Measurements from ENCODE around the gene ENPP6.

The ENPP6 gene

DNA sequence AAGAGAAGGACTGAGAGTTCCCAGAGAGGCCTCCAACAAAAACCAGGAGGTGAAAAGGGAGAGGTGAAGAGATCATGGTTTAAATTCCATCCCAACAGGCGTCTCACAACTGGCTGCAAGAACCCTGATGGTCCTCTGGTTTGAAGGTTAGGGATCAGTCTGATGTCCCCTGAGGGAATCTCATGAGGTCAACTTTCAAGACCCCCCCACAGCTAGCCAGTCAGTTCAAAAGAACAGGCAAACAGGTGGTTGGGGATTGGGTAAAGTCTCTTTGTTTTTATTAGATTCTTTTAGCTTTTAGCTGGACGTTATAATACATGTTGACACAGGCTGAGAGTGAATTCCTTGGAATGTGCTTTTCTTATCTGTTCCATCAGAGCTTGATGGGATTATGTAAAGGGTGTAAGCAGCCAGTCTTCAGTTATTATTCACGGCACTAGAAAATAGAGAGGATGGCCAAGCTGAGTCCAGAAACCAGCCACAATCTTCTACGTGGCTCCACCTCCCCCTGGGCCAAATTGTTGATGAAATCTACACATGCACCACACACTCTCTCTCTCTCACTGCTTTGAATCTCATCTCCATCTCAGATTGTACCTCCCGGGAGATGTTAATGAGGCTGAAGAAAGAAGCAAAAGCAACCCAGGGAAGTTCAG lies 20.8 kb downstream of the ENPP6 start:
- Histone ChIP-seq H3K27me3 (no peaks in the 10 kb centered on the region), H3K27ac (no peak overlapping the region), H3K4me3 (no peak overlapping the region), H3K36me3 (no peaks in the 10 kb centered on the region), H3K9me3 (no peaks in the 10 kb centered on the region), H3K4me1 (no peaks in the 10 kb centered on the region)
- DNase-seq, result no peak
- intact Hi-C loops (cut with DNase I; ENCODE audit: low total_unique reads), result no loop called here
- TF ChIP-seq, protein P1, sequence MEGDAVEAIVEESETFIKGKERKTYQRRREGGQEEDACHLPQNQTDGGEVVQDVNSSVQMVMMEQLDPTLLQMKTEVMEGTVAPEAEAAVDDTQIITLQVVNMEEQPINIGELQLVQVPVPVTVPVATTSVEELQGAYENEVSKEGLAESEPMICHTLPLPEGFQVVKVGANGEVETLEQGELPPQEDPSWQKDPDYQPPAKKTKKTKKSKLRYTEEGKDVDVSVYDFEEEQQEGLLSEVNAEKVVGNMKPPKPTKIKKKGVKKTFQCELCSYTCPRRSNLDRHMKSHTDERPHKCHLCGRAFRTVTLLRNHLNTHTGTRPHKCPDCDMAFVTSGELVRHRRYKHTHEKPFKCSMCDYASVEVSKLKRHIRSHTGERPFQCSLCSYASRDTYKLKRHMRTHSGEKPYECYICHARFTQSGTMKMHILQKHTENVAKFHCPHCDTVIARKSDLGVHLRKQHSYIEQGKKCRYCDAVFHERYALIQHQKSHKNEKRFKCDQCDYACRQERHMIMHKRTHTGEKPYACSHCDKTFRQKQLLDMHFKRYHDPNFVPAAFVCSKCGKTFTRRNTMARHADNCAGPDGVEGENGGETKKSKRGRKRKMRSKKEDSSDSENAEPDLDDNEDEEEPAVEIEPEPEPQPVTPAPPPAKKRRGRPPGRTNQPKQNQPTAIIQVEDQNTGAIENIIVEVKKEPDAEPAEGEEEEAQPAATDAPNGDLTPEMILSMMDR (IDR thresholded peaks at IDR 0.05), result no peak

DNA sequence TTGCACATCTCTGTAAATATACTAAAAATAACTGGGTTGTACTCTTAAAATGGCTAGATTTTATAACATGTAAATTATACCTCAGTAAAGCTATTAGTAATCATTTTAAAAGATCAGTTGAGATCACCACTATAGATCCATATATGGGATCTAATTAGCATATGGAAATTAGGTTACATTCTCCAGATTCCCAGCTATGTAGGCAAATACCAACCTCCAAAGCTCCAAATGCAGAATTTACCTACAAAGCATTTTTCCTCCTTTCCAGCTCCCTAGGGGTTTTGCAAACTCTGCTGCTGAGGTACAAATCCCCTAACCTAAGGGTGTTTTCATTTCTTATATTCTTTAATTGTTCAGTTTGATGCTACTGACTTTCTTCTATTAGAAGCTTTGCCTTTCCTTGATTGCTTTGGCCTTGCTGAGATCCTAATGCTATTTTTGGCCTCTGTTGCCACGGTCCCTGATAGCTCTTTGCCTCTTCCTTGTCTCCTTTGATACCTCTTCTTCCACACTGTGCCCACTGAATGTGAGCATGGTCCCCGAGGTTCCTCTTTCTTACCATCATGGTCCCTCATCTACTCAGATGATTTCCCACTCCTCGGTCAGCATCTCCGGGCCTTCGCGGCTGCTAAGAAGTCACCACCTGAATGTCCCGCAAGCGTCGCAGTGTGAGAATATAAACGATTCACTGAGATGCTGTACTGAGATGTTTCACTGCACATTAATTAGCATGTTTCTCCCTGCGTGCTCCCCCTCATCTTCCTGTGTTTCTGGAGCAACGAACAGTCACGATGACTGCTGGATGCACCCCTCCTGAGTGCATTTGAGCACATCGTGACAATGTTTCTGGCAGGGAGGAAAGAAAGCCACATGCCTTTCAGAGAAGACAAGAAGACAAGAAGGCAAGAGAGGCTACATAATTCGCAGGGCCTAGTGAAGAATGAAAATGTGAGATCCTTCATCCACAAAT lies 23.8 kb downstream of the ENPP6 start:
- no peaks in the 10 kb centered on the region for H3K36me3 ChIP-seq
- no peak overlapping the region for H3K27ac ChIP-seq
- intact Hi-C loops (cut with DNase I; ENCODE audit: low total_unique reads), result no loop called here
- no peak for DNase-seq
- H3K4me1 ChIP-seq, result no peaks in the 10 kb centered on the region
- H3K4me3 ChIP-seq, result no peak overlapping the region
- TF ChIP-seq, protein P1 (IDR thresholded peaks at IDR 0.05), result no peak
- H3K27me3 ChIP-seq, result no peaks in the 10 kb centered on the region
- H3K9me3 ChIP-seq, result no peaks in the 10 kb centered on the region

DNA sequence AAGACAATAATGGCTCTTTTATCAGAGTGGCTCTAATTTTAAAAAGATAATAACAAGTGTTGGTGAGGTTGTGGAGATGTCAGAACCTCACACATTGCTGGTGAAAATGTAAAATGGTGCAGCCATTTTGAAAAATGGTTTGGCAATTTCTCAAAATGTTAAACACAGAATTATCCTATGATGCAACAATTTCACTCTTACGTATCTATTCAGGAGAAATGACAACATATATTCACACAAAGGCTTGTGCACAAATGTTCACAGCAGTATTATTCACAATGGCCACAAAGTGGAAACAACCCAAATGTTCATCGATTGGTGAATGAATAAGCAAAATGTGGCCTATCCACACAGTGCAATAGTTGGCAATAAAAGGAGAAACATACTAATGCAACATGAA lies 24.7 kb downstream of the ENPP6 start:
- no peaks in the 10 kb centered on the region for H3K36me3 ChIP-seq
- H3K9me3 ChIP-seq, result no peaks in the 10 kb centered on the region
- H3K27ac ChIP-seq, result no peak overlapping the region
- H3K4me1 ChIP-seq, result no peaks in the 10 kb centered on the region
- intact Hi-C loops (cut with DNase I; ENCODE audit: low total_unique reads), result no loop called here
- no peaks in the 10 kb centered on the region for H3K27me3 ChIP-seq
- TF ChIP-seq, protein P1 (IDR thresholded peaks at IDR 0.05), result no peak
- no peak for DNase-seq
- no peak overlapping the region for H3K4me3 ChIP-seq

DNA sequence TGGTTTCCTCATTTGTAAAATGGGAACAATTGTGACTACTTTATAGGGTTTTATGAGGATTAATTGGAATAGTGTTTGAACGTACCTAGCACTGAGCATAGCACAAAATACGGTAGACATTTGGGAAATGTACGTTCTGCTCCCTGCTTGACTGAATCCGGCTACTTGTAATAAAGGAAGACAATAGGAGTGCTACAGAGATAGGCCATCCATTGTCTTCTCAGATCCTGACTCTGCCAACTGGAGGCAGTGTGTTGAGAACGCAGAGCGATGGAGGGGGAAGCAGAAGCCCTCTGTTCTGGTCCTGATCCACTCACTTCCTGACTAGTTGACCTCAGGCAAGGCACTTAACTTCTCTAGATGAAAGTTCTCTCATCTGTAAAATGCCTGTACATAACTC lies 26.4 kb downstream of the ENPP6 start:
- Histone ChIP-seq H3K4me3 (no peak overlapping the region), H3K27me3 (no peaks in the 10 kb centered on the region), H3K27ac (no peak overlapping the region), H3K9me3 (no peaks in the 10 kb centered on the region), H3K4me1 (no peaks in the 10 kb centered on the region), H3K36me3 (no peaks in the 10 kb centered on the region)
- intact Hi-C loops (cut with DNase I; ENCODE audit: low total_unique reads), result no loop called here
- DNase-seq, result no peak
- TF ChIP-seq, protein P1 (IDR thresholded peaks at IDR 0.05), result no peak

DNA sequence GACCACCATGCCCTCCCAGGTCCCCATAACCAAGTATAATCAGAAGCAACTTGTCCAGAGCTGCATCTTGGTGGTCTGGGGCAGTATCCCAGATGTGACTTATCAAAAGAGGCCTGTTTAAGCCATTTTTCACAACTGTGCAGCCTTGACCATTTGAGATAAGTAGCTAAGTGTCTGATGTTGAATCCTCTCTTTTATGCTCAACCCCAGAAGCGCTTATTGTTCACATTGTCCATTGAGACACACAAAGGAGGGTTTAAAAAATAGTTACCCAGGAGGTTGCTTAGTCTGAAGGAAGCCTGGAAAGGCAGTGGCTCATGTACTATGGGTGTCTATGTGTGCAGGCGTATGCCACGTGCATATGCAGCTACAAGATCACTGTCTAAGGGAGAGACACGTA lies 27.0 kb downstream of the ENPP6 start:
- Histone ChIP-seq H3K27ac (no peak overlapping the region), H3K4me3 (no peak overlapping the region), H3K27me3 (no peaks in the 10 kb centered on the region), H3K4me1 (no peaks in the 10 kb centered on the region), H3K36me3 (no peaks in the 10 kb centered on the region), H3K9me3 (no peaks in the 10 kb centered on the region)
- TF ChIP-seq, protein P1 (IDR thresholded peaks at IDR 0.05), result no peak
- intact Hi-C loops (cut with DNase I; ENCODE audit: low total_unique reads), result no loop called here
- no peak for DNase-seq

Measured in tibial artery (tissue), 4 donors.